GM06990 (cell line): ENCODE measurements around the gene GNLY.
"Not testable (repeated sequence)": the region's sequence is repeated elsewhere in the genome, so short reads cannot be mapped to it uniquely, and the experiment has no call there.

Source experiments
- DNase-seq: peaks from one replicate; pipeline ENCODE4 v3.0.0-alpha.2; 2011; ENCODE audit not compliant: insufficient read length; ENCODE audit errors: extremely low read depth
- H3K27me3 ChIP-seq: replicated peaks from 2 replicates; pipeline ENCODE4 v1.6.0; 2011; ENCODE audit warnings: low read length; ENCODE audit not compliant: control insufficient read depth, insufficient read depth
- H3K36me3 ChIP-seq: 2 replicates; pipeline ENCODE4 v1.5.1; 2011; ENCODE audit warnings: low read length; ENCODE audit not compliant: control insufficient read depth, insufficient read depth
- H3K4me3 ChIP-seq: replicated peaks from 2 replicates; pipeline ENCODE4 v1.5.1; 2011; ENCODE audit warnings: low read depth, mild to moderate bottlenecking, control low read depth, low read length
- TF ChIP-seq, protein P1 (sequence below): IDR thresholded peaks from 2 replicates; pipeline ENCODE4 v1.5.1; 2011; ENCODE audit warnings: low read length, control low read depth, mild to moderate bottlenecking, inconsistent platforms; ENCODE audit not compliant: insufficient read depth, poor library complexity, severe bottlenecking

The GNLY gene

DNA sequence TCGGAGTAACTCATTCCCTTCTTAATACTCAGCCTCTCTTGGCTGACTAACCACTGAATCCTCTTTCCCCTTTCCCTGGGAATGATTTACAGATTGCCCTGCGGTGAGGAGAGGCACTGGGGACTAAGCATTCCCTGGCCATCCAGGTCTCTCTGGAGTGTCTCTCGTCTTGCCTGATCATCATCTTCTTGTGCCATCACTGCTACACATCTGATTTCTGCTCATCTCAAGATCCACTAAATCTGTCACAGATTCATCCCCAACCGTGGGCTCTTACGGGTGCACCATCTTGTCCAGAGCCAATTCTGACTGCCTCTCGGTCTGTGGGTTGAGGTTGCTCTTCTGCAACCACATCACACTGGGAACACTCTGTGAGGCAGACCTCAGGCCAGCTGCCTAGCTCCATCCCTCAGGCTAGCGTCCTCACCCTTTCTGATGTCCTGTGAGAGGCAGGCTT, 38.2 kb upstream of the GNLY start:
- Histone ChIP-seq H3K36me3 (peaks cover 6% of the 10 kb centered on the region), H3K27me3 (no peaks in the 10 kb centered on the region), H3K4me3 (no peak overlapping the region)
- TF ChIP-seq, protein P1, sequence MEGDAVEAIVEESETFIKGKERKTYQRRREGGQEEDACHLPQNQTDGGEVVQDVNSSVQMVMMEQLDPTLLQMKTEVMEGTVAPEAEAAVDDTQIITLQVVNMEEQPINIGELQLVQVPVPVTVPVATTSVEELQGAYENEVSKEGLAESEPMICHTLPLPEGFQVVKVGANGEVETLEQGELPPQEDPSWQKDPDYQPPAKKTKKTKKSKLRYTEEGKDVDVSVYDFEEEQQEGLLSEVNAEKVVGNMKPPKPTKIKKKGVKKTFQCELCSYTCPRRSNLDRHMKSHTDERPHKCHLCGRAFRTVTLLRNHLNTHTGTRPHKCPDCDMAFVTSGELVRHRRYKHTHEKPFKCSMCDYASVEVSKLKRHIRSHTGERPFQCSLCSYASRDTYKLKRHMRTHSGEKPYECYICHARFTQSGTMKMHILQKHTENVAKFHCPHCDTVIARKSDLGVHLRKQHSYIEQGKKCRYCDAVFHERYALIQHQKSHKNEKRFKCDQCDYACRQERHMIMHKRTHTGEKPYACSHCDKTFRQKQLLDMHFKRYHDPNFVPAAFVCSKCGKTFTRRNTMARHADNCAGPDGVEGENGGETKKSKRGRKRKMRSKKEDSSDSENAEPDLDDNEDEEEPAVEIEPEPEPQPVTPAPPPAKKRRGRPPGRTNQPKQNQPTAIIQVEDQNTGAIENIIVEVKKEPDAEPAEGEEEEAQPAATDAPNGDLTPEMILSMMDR = no peak
- no peak for DNase-seq

DNA sequence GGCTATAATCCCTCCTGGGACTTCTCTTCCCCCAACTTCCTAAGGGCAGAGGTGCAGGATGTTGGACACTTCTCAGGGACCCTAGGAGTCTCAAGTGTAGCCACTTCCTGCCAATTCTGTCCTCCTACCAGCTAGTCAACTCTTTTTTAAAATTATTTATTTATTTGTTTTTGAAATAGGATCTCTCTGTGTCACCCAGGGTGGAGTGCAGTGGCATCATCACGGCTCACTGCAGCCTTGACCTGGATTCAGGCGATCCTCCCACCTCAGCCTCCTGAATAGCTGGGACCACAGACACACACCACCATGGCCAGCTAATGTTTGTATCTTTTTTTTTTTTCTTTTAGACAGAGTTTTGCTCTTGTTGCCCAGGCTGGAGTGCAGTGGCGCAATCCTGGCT, 37.7 kb upstream of the GNLY start:
- TF ChIP-seq, protein P1 = no peak
- no peak for DNase-seq
- H3K36me3 ChIP-seq = peaks cover 4% of the 10 kb centered on the region
- H3K27me3 ChIP-seq = no peaks in the 10 kb centered on the region
- H3K4me3 ChIP-seq = no peak overlapping the region

DNA sequence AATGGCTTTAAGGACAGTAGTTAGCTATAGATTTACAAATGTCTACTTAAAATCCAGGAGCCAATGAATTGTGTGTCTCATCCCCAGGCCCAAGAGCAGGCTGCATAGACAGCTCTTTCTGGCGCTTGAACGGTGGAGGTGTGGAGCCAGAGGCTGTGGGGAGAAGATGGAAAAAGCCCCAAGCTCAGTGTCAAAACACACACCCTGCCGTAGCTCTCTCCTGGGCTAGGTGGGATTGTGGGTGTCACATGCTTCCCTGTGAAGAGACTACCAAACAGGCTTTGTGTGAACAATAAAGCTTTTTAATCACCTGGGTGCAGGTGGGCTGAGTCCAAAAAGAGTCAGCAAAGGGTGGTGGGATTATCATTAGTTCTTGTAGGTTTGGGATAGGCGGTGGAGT, 36.8 kb upstream of the GNLY start:
- H3K36me3 ChIP-seq, DNase-seq, H3K27me3 ChIP-seq, H3K4me3 ChIP-seq: not testable (repeated sequence)

DNA sequence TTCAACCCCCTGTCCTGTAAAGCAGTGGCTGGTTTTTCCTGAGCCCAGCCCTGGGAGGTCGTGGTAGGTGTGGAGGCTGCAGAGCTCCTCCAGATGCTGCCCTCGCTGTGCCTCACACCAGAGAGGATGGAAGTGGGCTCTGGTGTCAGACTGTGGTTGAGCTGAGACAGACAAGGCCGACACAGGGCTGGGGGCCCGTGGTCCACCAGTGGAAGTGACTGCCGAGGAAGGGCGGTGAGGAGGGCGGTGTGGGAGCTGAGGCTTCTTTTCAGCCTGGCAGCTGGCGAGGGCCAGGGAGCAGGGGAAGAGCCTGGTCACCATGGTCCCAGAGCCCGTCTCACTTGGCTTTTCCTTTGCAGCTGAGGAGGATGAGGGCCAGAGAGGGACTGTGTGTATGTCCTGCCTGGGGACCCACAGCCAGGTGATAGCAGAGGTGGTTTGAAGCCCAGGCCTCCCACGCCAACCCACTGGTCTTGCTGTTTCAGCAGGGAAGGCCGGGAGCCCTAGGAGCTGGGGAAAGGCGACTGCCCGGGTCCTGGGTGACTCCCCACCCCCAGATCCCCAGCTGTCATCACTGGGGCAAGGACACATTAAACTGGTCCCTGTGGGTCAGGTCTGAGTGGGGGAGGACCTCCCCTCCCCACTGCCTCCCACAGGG, 34.7 kb upstream of the GNLY start:
- no peak for DNase-seq
- TF ChIP-seq, protein P1 = no peak
- Histone ChIP-seq H3K4me3 (no peak overlapping the region), H3K27me3 (no peaks in the 10 kb centered on the region), H3K36me3 (peaks cover 4% of the 10 kb centered on the region)

DNA sequence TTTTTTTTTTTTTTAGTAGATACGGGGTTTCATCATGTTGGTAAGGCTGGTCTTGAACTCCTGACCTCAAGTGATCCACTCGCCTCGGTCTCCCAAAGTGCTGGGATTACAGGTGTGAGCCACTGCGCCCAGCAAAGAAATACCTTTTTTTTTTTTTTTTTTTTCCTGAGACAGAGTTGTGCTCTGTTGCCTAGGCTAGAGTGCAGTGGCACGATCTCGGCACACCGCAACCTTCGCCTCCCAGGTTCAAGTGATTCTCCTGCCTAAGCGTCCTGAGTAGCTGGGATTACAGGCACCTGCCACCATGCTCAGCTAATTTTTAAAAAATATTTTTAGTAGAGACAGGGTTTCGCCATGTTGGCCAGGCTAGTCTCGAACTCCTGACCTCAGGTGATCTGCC, 33.9 kb upstream of the GNLY start:
- DNase-seq, H3K4me3 ChIP-seq, H3K36me3 ChIP-seq, H3K27me3 ChIP-seq: not testable (repeated sequence)

DNA sequence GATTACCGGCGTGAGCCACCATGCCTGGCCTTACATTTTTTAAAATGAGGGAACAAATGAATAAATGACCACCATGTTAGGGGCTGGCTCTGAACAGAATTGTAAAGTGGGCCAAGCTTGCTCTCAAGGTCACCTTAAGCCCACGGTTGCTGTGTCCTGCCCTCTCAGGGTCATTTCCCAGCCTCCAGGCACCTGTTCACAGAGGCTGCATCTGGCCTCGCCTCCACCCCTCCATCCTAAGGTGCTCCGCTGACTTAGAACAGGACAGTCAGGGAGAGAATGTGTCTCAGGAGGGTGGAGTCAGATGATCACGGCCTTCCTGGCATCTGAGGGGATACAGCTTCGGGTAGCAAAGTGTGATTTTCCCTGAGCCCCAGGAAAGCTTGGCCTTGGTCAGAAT, 33.4 kb upstream of the GNLY start:
- DNase-seq = no peak
- no peak overlapping the region for H3K4me3 ChIP-seq
- H3K36me3 ChIP-seq = peaks cover 4% of the 10 kb centered on the region
- TF ChIP-seq, protein P1 = no peak
- no peaks in the 10 kb centered on the region for H3K27me3 ChIP-seq
